MCF 10A (cell line): ENCODE results near the gene KIFC3. TPM values are rescaled to one million over a fixed set of nuclear protein-coding genes. Genes with fewer than 3 reads are reported as not detected.

ENCODE experiments used
- BruUV-seq: library from RNA; stranded (reverse); fragments of 400-500 nt; replicated peaks from 2 replicates; lab custom pipeline; 2021; lab: Mats Ljungman, UMichigan
- CTCF ChIA-PET: fragments of 300-600 bp; sonication (Branson Sonifier 250); formaldehyde crosslinking; extraction: SDS; loops from one replicate; lab custom pipeline; 2021; ENCODE audit warnings: antibody characterized with exemption, inconsistent platforms; lab: Yijun Ruan, JAX
- POLR2A ChIA-PET: fragments of 300-600, 350-650 bp; sonication (Branson Sonifier 250); formaldehyde crosslinking; extraction: SDS; loops from one replicate; lab custom pipeline; 2020; ENCODE audit warnings: antibody characterized with exemption, inconsistent platforms; lab: Yijun Ruan, JAX
- DNase-seq: peaks from one replicate; pipeline ENCODE4 v3.0.0-alpha.2; 2018; ENCODE audit not compliant: unreplicated experiment
- H3K27ac Mint-ChIP-seq: one replicate; pipeline ENCODE4 v1.8.0; 2022; ENCODE audit warnings: mild to moderate bottlenecking, low read depth, mixed read lengths; ENCODE audit not compliant: unreplicated experiment
- H3K27me3 Mint-ChIP-seq: one replicate; pipeline ENCODE4 v1.8.0; 2022; ENCODE audit warnings: mixed read lengths; ENCODE audit not compliant: insufficient read depth, unreplicated experiment
- H3K36me3 Mint-ChIP-seq: one replicate; pipeline ENCODE4 v1.8.0; 2022; ENCODE audit warnings: mild to moderate bottlenecking, moderate library complexity, mixed read lengths; ENCODE audit not compliant: insufficient read depth, unreplicated experiment
- H3K4me1 Mint-ChIP-seq: one replicate; pipeline ENCODE4 v1.8.0; 2022; ENCODE audit warnings: mixed read lengths; ENCODE audit not compliant: insufficient read depth, unreplicated experiment
- H3K4me3 Mint-ChIP-seq: one replicate; pipeline ENCODE4 v1.8.0; 2022; ENCODE audit warnings: mild to moderate bottlenecking, moderate library complexity, mixed read lengths; ENCODE audit not compliant: unreplicated experiment
- H3K9me3 Mint-ChIP-seq: one replicate; pipeline ENCODE4 v1.8.0; 2022; ENCODE audit warnings: mixed read lengths; ENCODE audit not compliant: unreplicated experiment
- CTCF ChIP-seq: fragments of 200-600 bp; IDR thresholded peaks from one replicate; pipeline ENCODE4 v1.8.0; 2022; ENCODE audit warnings: antibody characterized with exemption, mild to moderate bottlenecking; ENCODE audit not compliant: unreplicated experiment
- intact Hi-C: fragments of 100-400 bp; cut with micrococcal nuclease; formaldehyde crosslinking; loops from 2 replicates; pipeline ENCODE4 v1.14.1; 2022
- total RNA-seq: library from RNA; stranded (reverse); gene quantifications from 2 replicates; pipeline ENCODE4 v1.2.3, GENCODE V29; 2022

Gene KIFC3
- total RNA-seq, 1 experiment from 2014 or later, result 120 TPM

GRCh38 chr16:57756424-57757325 is 45.6 kb downstream of the KIFC3 start:
- H3K4me3 Mint-ChIP-seq, result no peak overlapping the region
- no TSS peak for BruUV-seq
- intact Hi-C loops, result loop anchor here (1.0 to 5.0 kb wide), 4 partner anchors 46 to 244 kb away; partner anchors contain the start of genes KIFC3 and ZNF319
- no peak for DNase-seq
- H3K9me3 Mint-ChIP-seq, result no peaks in the 10 kb centered on the region
- no peaks in the 10 kb centered on the region for H3K27me3 Mint-ChIP-seq
- no peak for TF ChIP-seq CTCF
- H3K36me3 Mint-ChIP-seq, result peaks cover 13% of the 10 kb centered on the region
- no peak overlapping the region for H3K27ac Mint-ChIP-seq
- ChIA-PET CTCF (interaction anchor here (0.5 to 7.9 kb wide), 41 partner anchors 8 to 650 kb away, joined by 3 to 109 read pairs (median 3); a partner anchor contains a TSS), POLR2A (interaction anchor here (0.7 to 2.1 kb wide), 5 partner anchors 21 to 110 kb away, joined by 3 to 10 read pairs (median 3); partner anchors contain the start of gene KATNB1)
- H3K4me1 Mint-ChIP-seq, result no peaks in the 10 kb centered on the region

- H3K27ac Mint-ChIP-seq, result no peak overlapping the region
- H3K4me1 Mint-ChIP-seq, result no peaks in the 10 kb centered on the region
- intact Hi-C loops, result loop anchor here (5.0 kb wide), 1 partner anchor 46 kb away; the partner anchor contains the start of gene KIFC3
- no peaks in the 10 kb centered on the region for H3K27me3 Mint-ChIP-seq
- peaks cover 11% of the 10 kb centered on the region for H3K36me3 Mint-ChIP-seq
- no peak for TF ChIP-seq CTCF
- no TSS peak for BruUV-seq
- CTCF ChIA-PET, result interaction anchor here (0.6 to 7.9 kb wide), 27 partner anchors 7 to 375 kb away, joined by 3 to 109 read pairs (median 3); a partner anchor contains a TSS
- H3K4me3 Mint-ChIP-seq, result no peak overlapping the region
- no peak for DNase-seq
- no peaks in the 10 kb centered on the region for H3K9me3 Mint-ChIP-seq
- POLR2A ChIA-PET, result interaction anchor here (0.7 to 2.1 kb wide), 3 partner anchors 20 to 109 kb away, joined by 3 to 10 read pairs (median 5); partner anchors contain the start of gene KATNB1
Observed at GRCh38 chr16:57755726-57756423, 46.4 kb downstream of the KIFC3 start.

GRCh38 chr16:57755061-57755684 is 47.1 kb downstream of the KIFC3 start:
- no peak for TF ChIP-seq CTCF
- BruUV-seq, result no TSS peak
- intact Hi-C loops, result loop anchor here (5.0 kb wide), 1 partner anchor 47 kb away; the partner anchor contains the start of gene KIFC3
- Mint-ChIP-seq H3K9me3 (no peaks in the 10 kb centered on the region), H3K36me3 (peaks cover 11% of the 10 kb centered on the region), H3K4me3 (no peak overlapping the region), H3K27ac (peak overlapping the region; percentile 87), H3K4me1 (no peaks in the 10 kb centered on the region), H3K27me3 (no peaks in the 10 kb centered on the region)
- ChIA-PET POLR2A (no interaction called here), CTCF (interaction anchor here (0.6 to 7.9 kb wide), 9 partner anchors 11 to 221 kb away, joined by 3 to 109 read pairs (median 3); a partner anchor contains a TSS)
- no peak for DNase-seq
